HG03060 (cell line): ENCODE results near the gene ADH1A.
"Not testable (repeated sequence)": the region's sequence is repeated elsewhere in the genome, so short reads cannot be mapped to it uniquely, and the experiment has no call there.

ENCODE experiments used
- ATAC-seq: cut with Tn5 transposase; IDR thresholded peaks from one replicate; pipeline ENCODE4 v1.9.1; 2021; ENCODE audit warnings: low read depth, moderate number of reproducible peaks; ENCODE audit not compliant: unreplicated experiment

The ADH1A gene

DNA sequence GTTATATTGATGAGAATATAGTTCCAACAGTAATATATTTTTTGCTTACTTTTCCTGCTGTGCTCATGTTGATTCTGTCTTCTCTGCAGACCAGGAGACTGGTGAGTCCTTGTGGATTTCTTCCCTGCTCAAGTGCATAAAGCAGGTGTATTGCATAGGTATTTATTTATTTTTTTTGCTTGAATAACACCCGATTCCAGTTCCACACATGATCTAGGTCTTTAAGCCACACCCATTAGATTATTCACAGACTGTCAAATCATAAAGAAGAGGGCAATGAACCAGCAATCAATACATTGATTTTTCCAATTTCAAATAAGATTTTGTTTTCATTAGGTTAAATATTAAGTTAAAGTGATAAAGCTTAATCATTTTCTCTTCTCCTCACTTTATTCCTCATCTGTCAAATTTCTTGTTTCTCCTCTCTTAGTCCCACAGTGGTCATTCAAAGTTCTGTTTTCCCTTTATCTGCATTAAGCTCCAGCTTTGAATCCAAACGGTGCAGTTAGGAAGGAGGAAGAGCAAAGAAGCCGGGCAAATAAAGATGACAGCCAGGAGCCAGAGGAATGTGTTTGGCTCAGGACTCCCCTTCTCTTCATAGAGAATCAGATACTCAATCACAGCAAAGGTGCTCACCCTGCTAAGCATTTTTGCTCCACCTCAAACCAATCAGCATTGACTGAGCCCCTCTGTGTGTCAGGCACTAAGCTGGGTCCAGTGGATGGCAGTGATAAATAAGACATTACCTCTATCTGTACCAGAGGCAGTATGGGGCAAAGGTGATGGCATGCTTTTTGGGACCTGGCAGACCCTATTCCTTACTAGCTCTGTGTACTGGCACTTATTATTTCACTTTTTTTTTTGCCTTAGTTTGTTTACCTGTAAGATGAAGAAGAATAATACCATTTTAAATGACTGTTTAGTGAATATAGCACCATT lies at the start of gene ADH1A:
Gene ADH1A, minus strand, starts transcription at position 138 of the 939 bp plus-strand sequence. Its CDS starts 71 bp downstream, at position 67.
- ATAC-seq: no peak

DNA sequence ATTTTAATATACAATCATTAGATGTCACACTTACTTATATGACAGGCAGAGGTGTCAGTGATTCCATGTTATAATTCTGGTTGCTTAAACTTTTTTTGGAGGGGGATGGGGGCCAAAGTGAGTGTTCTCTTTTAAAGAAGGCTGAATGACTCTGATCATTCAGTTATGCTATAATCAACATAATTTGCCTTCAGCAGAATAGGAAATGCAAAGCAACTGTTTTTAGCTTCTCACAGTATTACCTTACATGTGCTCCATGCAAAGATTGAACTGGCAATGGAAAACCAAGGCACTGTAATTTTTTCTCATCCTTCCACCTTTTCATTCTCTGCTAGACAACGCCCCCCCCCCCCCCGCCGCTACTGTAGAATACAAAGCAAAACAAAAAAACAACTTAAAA lies 48.4 kb upstream of the ADH1A start:
- ATAC-seq: no peak

DNA sequence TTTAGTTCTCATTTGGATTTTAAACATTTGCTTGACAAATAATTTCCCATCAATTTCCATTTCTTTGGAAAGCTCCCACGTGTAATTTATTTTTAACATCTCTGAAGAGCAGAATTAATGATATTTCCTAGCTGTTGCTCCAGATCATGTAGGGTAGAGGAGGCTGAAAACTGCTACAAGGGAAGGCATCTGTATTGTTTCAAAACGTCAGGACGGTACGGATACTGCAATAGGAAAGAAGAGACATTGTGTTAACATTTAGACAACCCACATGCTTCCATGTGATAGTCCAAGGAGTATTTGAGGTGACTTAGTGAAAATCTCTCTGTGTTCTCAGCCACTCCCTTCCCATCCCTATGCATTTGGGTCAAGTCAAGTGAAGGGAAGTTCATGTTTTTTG lies 45.8 kb upstream of the ADH1A start:
- ATAC-seq: no peak

DNA sequence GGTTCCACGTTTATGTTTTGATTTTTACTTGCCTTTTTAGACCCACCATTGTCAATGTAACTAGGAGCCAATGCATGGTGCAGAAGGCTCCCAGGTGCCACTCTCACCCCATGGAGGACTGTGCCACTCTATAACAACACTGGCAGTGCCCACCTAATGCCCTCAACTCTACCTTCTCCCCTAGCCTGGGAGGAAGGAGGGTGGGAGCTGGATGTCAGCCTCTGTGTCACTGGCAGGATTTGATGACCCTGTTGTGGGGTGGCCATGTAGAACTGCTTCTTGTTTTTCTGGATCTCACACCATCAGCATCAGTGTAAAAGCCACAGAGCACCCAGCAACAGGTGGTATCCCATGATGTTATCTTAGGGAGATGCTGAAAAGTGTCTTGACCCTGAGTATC lies 44.1 kb upstream of the ADH1A start:
- ATAC-seq: no peak

DNA sequence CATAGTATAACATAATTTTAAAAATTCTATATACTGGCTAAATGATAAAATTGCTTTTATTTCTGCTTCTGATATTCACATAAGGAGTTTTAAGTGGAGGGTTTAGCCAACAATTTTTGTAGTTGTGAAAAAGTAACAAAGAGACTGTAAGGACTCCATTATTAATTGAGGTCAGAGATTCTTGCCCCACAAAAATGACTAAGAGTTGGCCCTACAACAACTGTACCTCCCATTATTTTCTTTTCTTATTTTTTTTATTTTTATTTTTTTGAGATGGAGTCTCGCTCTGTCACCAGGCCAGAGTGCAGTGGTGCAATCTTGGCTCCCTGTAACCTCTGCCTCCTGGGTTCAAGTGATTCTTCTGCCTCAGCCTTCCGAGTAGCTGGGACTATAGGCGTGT lies 39.9 kb upstream of the ADH1A start:
- no peak for ATAC-seq

DNA sequence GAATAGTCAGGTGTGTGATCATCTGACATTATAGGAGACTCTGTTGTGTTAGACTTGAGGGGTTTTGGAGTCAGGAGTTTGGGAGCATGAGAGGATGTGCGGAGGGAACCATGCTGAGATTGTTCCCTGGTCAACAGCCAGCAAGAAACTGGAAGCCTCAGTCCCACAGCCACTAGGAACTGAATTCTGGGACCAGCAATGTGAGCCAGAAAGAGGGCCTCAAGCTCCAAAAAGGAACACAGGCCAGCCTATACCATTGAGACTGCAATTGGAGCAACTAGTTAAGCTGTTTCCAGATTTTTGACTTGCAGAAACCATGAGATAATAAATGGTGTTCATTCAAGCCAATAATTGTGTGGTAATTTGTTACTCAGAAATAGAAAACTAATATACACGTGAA lies 39.1 kb upstream of the ADH1A start:
- no peak for ATAC-seq

DNA sequence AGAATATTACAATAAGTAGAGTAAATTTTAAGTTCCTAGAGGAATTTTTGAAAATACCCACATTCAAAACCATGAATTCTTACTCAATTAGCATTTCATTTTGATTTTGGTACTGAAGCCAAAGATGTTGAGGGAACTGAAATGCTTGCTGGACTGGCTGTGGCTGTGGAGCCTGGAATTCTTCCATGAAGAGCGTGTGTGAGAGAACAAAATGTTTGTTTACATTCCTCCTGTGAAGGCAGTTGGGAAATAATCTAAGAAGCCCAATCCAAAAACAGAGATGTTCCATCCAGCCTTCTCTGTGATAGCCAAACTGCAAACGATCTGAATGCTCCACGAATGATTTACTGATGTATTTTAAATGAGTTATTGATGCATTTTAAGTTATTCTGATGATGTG lies 34.2 kb upstream of the ADH1A start:
- no peak for ATAC-seq

DNA sequence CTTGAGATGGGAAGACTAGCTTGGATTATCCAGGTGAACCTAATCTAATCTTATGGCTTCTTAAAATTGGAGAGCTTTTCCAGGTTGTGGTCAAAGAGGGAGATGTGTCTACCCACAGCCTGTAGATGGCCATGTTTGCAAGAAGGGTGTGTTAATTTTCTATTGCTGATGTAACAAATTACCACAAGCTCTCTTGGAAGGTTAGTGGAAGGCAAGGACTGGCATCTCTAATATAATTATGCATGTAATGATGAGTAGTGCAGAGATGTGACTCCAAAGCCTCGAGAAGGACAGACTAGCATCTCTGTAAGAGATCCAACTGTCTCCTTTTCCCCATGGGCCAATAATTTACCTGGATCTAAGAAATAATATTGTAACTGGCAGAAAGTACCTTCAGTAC lies 33.6 kb upstream of the ADH1A start:
- no peak for ATAC-seq

DNA sequence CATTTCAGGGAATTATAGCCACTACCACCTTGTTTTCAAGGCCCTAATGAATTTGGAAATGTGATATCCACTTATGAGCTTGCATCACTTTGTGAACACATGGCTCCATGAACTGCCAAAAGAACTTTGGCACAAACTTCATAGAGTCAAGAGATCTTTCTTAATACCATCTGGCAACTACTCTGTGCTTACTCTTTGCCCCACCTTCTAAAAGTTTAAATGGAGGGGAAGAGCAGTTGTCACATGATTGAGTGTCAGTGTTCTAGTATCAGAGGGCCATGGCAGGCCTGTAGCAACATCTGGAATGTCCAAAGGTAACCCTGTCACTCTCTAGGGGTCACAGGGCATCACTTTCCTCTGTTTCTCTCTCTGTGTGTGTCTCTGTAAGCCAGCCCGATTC lies 33.0 kb upstream of the ADH1A start:
- no peak for ATAC-seq

DNA sequence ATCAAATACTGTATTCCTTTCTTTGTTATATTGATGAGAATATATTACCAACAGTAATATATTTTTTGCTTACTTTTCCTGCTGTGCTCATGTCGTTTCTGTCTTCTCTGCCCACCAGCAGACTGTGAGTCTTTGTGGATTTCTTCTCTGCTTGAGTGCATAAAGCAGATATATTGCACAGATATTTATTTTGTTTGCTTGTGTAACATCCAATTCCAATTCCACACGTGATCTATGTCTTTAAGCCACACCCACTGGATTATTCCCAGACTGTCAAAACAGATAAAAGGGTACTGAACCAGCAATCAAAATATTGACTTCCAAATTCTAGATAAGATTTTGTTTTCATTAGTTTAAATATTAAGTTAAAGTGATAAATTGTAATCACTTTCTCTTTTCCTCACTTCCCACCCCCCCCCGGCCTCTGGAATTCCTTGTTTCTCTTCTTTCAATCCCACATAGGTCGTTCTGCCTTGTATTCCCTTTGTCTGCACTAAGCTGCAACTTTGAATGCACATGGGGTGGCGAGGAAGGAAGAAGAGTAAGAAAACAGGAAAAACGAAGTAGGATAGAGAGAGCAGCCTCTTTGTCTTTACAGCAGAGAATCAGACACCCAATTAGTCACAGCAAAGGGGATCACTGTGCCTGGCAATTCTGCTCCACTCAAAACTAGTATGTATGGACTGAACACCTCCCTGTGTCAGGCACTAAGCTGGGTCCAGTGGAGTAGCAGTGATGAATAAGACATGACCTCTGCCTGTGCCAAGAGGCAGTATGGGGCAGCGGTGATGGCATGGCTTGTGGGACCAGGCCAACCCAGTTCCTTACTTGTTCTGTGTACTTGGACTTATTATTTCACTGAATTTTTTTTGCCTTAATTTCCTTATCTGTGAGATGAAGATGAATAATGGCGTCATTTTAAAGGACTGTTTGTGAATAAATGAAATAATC lies 30.7 kb upstream of the ADH1A start, which contains the start of gene ADH1B:
Gene ADH1B, minus strand, starts transcription at position 161 of the 951 bp plus-strand sequence. Its CDS starts 70 bp downstream, at position 91.
- ATAC-seq: no peak

DNA sequence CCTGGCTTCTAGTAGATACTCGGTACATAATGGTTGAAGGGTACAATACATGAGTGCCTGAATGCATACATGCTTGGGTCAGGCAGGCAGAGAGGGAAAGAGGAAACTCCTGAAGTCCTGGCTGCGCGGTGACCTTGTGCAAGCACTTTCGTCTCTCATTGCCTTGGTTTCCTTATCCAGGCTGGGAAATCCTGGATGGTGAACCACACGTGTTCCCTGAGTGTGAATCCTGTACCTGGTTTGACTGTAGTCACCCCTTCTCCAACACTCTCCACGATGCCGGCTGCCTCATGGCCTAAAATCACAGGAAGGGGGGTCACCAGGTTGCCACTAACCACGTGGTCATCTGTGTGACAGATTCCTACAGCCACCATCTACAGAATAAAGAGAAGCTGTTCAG lies 27.0 kb upstream of the ADH1A start:
- ATAC-seq: not testable (repeated sequence)

DNA sequence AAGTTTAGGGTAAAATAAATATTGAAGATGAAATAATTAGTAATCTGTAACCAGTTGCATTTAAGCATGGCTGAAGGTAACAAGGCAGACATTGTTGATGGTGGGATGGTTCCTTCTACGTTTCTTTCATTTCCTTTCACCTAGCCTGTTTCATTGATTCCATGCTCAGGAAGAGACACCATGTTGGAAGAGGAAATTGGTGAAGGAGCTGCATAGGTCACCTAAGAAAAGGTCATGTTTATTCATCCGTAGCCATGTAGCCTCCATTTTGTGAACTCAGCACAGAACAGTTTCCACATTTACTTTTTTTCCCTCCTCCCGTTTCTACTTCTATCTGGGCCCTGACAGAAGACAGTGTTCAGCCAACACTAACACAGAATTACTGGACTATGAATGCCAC lies 26.6 kb upstream of the ADH1A start:
- ATAC-seq: no peak

DNA sequence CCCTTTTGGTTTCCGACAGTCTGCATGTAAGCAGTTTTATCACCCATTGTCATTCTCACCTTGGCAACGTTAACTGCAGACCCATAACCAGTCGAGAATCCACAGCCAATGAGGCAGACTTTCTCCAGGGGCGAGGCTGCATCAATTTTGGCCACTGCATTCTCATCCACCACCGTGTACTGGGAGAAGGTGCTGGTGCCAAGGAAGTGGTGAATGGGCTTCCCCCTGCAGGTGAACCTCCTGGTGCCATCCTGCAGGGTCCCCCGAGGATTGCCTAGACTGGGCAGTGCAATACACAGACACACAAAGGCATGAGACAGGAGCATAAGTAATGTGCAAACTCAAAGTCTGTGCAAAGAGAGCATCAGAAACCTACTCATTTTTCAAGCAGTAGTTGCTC lies 25.1 kb upstream of the ADH1A start:
- no peak for ATAC-seq

DNA sequence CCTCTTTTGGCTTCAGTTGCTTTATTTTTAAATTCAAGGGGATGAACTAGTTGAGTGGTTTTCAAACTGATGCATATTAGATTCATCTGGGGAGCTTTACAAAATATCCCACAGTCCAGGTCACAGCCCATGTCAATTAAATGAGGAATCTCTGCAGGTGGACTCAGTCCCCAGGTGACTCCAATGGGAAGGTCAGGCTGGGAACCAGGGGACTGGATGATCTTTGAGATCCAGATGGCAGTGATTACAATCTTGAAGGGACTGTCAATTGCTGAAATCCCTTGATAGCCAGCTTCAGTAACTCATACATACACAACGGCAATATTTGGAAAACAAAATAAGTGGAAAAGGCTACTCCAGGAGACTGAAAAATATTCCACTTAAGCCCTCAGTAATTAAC lies 23.4 kb upstream of the ADH1A start:
- ATAC-seq: no peak

DNA sequence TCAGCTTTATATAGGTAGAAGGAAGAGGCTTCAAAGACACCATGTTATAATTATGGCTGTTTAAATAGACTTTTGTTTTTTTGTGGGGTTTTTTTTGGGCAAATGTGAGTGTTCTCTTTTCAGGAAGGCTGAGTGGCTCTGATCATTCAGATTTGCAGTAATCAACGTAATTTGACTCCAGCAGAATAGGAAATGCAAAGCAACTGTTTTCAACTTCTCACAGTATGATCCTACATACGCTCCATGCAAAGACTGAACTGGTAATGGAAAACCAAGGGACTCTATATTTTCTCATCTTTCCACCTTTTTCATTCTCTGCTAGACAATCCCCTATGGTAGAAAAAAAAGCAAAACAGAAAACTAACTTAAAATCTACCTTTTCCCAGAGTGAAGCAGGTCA lies 19.6 kb upstream of the ADH1A start:
- no peak for ATAC-seq

DNA sequence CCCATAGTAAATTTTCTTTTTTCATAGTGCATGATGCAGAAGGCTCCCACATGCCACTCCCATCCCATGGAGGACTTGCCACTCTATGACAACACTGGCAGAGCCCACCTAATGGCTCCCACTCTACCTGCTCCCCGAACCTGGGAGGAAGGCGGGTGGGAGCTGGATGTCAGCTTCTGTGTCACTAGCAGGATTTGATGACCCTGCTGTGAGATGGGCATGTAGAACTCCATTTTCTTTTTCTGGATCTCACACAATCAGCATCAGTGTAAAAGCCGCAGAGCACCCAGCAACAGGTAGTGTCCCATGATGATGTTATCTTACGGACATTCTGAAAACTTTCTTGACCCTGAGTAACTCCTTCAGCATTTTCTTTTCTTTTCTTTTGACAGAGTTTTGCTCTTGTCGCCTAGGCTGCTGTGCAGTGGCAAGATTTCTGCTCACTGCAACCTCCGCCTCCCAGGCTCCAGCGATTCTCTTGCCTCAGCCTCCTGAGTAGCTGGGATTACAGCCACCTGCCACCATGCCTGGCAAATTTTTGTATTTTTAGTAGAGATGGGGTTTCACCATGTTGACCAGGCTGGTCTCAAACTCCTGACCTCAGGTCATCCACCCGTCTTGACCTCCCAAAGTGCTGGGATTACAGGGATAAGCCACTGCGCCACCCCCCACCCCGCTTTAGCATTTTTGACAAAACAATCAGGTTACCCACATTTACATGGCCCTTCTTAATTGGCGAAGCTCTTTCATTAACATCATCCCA lies 15.0 kb upstream of the ADH1A start:
- ATAC-seq: no peak

DNA sequence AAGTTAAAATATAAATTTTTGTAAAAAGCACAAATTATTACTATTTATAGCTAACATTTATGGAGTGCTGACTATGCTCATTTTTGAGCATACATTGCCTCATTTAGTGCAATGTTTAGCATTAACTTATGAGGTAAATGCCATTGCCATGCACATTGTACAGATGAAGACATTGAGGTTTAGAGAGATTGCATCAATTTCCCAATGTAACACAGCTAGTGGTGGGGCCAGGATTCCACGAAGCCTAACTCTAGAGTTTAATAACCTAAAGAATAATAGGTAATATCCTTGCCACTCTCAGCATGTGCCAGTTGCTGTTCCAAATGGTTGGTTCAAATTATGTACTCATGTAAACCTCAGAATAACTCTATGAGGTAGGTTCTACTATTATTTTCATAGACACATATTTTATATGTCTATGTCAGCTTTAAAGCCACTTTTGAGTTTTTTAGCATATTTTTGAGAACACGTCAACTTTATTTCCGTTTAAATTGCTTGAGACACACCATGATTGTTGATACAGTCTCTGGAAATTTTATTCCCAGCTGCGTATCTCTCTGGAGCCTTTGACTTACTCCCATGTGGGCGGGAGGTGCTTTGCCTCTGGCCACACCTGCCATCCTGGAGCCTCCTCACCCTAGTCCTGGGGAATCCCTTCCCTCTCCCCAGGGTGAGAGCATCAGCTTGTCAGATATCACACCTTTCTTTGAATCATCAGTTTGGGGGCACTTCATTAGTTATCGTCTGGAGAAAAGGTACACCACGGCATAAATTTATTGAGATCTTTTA lies 10.8 kb upstream of the ADH1A start:
- no peak for ATAC-seq

DNA sequence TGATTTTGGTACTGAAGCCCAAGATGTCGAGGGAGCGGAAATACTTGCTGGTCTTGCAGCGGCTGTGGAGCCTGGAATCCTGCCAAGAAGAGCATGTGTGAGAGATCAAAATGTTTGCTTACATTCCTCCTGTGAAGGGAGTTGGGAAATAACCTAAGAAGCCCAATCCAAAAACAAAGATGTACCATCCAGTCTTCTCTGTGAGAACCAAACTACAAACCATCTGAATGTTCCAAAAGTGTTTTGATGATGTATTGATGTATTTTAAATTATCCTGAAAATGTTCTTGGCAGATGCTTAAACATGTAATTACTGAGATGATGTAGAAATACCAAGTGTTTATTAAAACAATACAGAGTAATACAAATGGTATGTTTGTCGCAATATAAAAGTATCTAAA lies 10.1 kb upstream of the ADH1A start:
- ATAC-seq: no peak

DNA sequence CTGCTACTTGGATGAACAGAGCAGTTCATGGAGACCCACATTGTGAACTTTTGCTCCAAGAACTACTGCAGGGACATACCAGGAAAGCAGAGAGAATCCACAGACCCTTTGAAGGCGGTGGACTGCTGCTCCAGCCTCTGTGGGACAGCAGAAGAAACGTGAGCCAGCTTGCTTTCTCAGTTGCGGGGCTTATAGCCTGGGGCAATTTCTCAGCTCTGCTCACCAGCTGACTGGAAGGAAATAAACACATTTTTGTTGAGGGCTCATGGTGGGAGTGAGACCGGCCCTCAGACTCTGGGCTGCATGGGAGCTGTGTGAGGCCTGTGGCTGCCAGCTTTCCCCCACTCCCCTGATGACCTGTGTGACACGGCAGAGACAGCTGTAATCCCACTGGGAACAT lies 2.6 kb upstream of the ADH1A start:
- no peak for ATAC-seq

DNA sequence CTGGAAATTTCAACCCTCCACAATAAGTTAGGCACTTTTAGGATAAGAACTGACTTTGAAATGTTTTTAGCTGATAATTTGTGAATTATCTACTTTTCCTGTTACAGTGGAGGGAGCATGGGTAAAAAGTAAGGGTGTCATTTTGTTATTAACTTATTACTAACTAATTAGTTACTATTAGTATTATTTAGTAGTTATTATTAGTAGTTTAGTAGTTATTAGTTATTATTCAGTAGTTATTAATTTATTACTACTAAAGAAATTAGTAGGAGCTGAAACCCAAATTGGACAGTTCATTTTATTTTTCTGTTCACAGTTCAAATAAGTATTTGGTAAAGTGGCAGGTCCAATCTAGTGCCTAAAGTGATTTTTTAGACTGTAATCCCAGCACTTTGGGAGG lies 5.4 kb downstream of the ADH1A start:
- no peak for ATAC-seq
